Erythroblast (primary cell): ENCODE measurements around the gene TNMD.

Experiments
- GATA1 ChIP-seq: IDR thresholded peaks from 2 replicates; pipeline ENCODE4 v1.6.1; 2011; ENCODE audit warnings: low read depth, mild to moderate bottlenecking, control low read depth, low read length, moderate library complexity
- POLR2A ChIP-seq: IDR thresholded peaks from 2 replicates; pipeline ENCODE4 v1.6.1; 2011; ENCODE audit warnings: mild to moderate bottlenecking, low read length

GRCh38 chrX:100625985-100626491, 41.3 kb downstream of the TNMD start:
- no peak for TF ChIP-seq POLR2A
- no peak for TF ChIP-seq GATA1
